Tongue (tissue), 2 donors: ENCODE measurements around the gene SUMF1. TPM values are rescaled to one million over a fixed set of nuclear protein-coding genes. Genes with fewer than 3 reads are reported as not detected.

Source experiments
- DNase-seq: peaks from one replicate; pipeline ENCODE4 v3.0.0-alpha.2; 2015
- total RNA-seq: library from RNA; depleted of rRNA; stranded (reverse); fragments of >200 nt; gene quantifications from one replicate; pipeline ENCODE4 v1.2.3, GENCODE V29; 2014

The SUMF1 gene
- total RNA-seq, 1 donor from 2014 or later, result 55.4 TPM

DNA sequence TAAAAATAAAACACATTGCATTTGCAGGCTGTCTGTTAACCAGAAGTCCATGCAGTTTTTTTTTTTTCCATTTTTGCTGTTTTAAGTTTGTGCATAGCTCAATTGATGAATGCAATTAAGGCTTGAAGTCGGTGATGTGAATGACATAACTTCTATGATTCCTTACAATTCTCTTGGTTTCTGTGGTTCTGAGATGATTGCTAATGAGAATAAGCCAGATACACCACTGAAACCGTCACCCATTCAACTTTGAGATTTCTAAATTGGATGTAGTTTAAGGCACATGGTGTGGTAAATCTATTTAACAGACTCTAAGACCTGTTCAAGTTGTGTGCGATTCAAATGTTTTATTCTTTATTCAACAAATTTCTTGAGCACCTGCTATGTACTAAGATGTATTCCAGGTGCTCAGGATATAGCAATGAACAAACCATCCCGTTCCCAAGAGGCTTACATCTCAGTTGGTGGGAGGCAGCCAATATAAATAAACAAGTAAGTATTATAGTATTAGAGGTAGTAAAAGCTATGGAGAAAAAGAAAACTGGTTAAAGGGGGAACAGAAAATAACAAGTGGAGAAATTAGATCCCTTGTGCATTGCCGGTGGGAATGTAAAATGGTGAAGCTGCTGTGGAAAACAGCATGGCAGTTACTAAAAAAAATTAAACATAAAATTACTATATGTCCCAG, 30.1 kb upstream of the SUMF1 start:
- DNase-seq, result no peak

DNA sequence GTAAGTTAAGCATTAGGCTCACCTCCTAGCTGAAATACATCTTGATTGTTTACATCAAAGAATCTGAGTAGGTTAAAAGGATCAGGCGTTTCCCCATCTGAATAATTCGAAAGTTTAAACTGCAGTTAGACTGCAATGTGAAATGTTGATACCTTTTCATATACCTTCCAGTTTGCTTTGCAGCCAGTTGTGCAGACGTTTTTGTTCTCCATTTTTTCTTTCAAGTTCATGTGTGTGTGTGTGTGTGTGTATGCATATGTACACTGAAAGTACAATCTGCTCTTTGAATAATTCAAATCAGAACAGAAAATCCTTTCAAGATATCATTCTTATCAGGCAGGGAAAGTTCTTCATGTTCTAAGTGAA, 29.0 kb upstream of the SUMF1 start:
- DNase-seq, result no peak

DNA sequence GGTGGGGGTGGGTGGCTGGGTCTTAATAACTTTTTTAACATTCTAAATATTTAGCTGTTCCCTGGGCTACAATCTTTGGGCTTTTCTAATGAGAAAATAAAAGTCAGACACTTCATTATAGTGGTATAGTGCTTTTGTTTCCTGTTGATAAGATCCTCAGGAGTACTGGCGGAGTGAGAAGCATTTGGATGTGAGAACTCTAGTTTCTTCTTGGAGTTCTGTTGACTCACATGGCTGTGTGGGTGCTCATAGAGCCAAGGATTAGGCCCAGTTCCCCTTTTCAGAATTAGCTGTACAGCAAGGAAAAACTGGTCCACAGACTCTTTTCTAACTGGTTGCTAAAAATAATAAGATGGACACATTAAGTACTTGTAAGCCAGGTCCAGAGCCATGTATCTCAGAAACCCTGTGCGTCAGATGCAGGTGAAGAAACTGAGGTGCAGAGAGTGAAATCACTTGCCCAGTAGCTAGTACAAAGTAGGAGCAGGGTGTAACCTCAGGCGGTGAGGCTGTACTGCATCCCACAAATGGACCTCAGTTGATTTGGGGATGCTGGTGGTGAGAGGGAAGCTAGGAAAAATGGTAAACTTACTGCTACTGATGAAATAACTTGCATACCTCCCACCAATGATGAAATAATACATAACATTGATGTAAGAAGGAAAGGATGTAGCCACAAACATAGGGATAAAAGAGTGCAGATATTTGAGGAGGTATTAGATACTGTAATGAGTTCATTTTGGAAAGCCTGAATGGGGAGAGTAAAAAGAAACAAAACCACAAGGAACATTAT, 28.4 kb upstream of the SUMF1 start:
- DNase-seq, result no peak

DNA sequence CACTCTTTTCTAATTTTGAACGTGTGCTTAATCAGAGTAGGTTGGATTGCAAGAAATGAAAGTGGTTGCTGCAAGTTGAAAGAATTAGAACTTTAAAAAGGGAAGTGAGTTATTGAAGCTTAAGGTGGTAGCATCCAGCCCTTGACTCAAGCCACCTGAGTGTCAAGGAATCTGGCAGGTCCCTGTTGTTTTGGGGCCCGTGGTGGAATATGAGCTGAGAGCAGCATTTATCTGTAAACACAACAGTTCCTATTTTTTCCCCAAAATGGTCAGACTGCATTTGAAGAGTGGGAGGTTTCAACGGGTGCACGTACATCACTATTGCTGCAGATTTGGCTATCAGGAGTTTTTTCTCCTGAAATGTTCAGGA, 27.8 kb upstream of the SUMF1 start:
- no peak for DNase-seq

DNA sequence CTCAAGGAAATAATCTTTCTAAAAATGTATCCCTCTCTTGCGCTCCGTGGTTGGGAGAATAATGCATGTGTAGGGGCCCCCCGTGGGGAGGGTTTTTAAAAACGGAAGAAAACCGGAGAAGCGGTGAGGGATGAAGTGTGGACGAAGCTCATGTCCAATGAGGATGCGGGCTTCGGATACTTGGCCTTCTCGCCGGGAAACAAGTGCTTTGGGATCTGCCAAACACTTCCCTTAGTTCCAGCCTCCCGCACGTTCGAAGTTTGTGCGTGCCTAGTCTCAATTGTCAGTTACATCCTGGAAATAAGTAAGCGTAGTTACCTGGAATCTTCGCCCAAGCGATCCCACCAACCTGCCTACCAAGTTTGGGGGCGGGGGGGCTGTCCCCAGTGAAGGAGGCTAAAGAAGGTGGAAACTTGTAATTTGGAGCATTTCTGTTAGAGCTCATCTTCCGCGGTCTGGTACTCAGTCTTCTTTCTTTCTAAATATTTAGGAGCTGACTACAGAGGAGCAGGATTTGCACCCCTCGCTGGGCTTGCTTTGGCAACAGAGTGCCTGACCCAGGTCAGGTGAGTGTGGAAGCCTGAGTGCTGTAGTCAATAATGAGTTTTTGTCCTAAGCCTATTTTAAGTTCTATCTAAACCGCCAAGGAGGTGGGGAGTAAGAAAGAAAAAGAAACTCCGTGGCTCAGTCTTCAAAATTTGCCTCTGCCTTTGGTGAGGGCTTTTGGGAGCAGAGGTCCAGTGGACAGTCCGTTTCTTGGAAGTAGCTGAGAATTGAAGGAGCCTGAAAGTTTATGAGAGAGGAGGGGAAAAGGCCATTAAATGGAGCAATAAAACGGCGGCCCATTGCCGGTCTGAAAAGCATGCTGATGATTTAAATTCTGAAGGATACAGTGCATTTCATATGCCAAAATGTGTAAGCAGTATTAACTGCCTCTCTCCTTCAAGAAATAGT, 27.1 kb upstream of the SUMF1 start:
- peak; percentile 64 for DNase-seq

DNA sequence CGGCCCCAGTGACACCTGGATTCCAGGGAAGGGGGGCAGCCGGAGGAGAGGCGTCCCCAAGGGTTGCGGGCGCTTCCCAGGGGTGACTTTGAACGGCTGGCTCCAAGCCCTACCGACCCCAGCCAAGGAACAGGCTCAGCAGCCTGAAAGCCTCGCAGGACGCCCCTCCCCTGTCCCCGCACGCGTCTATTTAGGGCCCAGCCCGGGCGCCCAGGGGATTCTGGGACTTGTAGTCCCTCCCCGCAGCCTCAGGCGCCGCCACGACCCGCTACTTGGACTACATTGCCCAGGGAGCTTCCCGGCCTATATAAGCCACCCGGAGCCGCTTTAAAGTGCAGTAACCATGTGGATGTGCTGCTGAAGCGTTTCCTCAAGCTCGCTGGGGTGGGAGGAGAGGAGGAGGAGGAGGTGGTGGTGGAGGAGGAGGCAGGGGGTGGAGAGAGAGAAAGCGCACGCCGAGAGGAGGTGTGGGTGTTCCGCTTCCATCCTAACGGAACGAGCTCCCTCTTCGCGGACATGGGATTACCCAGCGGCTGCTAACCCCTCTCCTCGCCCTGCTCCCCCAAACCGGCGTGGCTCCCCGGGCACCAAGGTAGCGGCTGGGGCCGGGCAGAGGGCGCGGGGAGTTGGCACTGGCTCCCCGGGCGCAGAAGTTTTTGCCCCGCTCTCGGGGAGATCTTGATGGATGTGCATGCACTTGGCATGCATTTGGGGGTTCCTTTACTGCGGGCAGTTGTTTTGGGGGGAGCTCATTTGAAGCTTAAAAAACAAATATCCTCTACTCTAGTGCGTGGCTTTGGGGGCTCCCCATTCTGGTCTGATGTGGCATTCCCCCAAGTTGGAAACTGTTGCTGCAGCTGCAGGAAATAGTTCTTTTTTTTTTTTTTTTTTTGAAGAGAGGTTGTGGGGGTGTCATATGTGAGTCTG, 26.2 kb upstream of the SUMF1 start, which contains the start of gene ITPR1:
ITPR1 (plus strand) TSS at position 335 of the 927 bp plus-strand sequence. CDS start 23,144 bp downstream, outside the sequence.
- DNase-seq, result peak; percentile 99

DNA sequence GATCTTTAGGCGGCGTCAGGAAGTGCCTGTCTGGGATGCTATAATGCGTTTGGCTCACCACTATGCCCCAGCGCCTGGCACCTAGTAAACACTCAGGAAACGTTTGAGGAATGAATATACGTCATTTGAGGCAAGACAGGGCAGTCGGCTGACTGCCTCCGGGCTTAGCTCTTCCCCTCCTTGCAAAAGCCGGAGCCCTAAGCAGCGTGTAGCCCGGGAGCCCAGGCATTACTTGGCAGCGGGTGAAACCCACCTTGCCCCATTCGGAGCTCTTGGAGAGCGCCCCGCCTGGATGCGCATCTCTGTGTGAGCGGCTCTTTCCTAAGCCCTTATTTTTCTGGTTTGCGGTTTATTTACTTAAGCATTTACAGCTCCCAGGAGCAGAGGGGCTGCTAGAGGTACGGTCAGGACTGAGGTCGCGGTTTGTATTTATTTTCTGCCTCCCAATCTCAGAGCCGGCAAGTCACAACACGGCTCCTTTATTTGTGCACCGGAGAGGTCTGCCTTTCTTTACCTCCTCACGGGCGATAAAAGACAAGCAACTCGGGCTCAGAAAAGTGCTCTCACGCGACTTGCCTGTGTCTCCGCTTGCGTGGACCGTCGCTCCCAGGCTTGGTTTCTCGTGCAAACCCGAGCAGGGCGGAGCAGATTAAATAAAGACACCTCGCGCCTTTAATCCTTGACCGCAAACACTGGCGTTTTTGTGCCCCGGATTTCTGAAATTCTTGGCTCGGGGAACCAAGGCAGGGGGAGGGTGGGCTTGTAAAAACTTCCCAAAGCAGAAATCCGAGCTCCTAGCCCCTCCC, 25.3 kb upstream of the SUMF1 start:
- DNase-seq, result peak; percentile 67

DNA sequence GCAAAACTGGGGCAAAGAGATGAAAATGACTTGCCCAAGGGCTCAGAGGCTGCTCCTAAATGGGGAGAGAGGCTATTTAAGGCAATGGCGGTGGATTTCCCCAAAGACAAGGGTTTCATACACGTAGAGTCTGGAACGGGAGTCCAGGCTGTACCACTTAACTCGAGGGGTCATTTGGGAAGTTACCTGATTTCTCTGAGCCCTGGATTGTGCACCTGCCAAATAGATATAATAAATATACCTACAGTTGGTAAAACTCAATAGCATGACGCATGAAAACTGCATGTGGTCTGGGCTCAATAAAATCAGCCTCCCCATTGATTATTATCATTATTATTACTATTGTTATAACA, 24.8 kb upstream of the SUMF1 start:
- no peak for DNase-seq

DNA sequence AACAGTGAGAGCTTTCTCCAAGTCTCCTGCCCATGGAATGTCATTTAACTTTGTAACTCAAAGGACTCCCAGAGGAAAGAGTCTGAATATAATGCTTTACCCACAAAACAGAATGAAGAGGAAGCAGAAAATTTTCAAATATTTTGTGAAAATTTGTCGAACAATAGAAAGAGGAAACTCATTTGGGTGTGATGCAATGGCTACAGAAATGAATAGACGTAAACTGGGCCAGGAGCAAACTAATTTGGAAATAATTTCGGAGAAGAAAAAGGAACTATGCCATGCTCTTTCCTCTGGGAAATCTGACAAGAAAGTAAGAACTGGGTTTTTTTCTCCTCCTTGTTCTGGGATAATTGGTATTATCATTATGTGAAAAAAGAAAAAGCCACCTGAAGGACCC, 11.2 kb upstream of the SUMF1 start:
- no peak for DNase-seq

DNA sequence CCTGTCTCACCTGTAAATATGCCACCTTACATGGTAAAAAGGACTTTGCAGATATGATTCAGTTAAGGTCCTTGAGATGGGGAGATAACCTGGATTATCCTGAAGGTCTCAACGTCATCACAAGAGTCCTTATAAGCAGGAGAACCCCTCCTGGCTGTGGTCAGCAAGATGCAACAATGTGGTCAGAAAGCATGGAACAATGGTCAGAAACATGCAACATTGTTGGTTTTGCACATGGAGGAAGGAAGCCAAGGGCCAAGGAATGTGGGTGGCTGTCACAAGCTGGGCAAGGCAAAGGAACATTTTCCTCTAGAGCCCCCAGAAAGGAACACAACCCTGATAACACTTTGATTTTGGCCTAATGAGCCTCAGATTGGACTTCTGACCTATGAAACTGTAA, 9.4 kb upstream of the SUMF1 start:
- no peak for DNase-seq

DNA sequence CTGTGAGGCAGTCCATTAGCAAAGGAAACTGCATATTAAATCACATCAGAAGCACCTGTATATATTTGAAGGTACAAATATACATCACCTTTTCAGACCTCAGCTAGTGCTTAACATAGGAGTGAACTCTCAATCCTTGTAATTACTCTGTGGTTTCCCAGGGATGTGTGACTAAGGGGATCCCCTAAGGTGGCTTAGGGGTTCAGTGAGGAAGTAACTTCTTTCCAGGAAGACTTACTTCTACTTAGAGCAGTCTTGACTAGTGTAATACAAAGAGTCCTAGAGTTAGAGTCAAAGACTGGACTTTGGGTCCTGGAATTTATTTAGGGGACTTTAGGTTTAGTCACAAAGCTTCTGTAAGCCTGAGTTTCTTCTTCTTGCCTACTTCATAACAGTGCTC, 8.7 kb upstream of the SUMF1 start:
- no peak for DNase-seq

DNA sequence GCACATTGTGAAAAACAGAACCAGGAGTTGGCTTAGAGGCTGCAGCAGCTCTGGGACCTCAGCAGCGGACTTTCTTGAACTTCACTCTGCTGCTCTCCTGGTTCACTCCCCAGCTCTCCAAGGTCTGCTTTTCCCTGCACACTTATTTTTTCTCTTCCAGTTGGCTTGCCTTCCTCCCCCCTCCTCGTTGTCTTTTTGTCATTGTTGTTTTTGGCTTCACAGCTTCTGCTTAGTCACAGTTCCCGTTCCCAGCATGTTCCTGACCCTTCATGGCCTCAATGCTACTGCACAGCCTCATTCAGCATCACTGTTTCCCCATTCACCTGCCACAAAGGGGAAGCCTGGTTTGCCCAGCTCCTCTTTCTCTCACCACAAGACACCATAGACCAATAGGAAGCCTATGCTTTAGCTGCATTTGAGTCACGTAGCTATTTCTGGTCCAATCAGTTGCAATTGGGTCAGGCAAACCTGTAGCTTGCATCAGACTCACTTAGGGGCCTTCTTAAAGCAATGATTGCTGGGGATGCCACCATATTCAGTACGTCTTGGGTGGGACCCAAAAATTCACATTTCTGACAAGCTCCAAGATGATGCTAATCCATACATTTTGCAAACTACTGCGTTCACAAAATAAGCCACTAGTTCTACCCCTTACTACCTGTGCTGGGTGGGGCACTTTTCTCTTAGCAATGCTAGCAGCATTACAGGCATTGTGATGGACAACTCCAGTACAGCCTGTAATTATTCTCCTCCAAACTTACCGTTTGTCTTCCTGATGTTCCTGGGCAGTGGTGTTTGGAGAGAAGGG, 7.8 kb upstream of the SUMF1 start:
- DNase-seq, result peak; percentile 11

DNA sequence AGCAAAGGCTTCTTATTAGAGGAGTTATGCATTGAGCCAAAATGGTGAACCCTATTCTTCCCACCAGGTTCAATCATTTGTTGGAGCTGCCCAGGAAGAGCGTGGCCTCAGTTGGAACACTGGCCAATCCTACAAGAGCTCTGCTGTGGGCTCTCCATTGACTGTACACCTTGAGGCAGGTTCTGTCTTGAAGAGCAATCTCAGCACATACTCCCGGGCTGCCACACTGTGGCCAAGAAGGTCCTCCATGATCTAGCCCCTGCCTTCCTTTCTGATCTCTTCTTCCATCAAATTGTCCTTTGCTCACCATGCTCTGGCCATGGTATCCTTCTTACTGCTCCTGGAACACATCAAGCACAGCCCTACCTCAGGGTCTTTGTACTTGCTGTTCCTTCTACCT, 5.7 kb upstream of the SUMF1 start:
- DNase-seq, result no peak

DNA sequence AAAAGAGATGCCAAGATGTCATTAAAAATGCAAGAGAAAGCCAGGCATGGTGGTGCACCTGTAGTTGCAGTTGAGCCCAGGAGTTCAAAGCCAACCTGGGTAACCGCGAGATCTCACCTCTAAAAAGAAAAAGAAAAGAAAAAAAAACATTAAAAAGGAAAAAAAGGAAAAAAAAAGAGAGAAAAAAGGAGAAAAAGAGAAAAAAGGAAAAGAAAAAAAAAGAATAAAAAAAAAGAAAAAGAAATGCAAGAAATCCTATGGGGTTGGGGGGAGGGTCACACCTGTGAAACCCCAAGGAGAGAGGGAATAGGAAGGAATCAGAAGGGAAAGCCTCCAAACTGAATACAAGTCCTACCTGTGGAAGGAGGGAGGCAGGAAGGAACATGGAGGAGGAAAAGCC, 5.2 kb upstream of the SUMF1 start:
- no peak for DNase-seq

DNA sequence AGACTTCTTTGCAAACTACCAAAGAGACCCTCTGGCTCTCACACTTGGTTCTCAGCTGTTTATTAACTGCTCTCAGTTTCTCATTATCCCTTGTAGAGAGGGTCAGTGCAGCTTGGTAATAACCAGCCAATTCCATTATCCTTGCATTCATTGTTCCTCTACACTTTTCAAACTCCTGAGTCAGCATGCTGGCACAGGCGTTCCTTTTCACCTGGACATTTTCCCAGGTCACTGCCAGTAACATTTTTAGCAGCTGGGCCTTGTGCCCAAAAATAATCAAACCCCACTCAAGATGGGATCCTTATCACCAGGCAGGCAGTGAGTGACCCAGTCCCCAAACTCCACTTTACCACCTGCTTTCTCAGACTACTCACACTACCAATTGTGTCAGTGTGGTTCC, 4.8 kb upstream of the SUMF1 start:
- no peak for DNase-seq

DNA sequence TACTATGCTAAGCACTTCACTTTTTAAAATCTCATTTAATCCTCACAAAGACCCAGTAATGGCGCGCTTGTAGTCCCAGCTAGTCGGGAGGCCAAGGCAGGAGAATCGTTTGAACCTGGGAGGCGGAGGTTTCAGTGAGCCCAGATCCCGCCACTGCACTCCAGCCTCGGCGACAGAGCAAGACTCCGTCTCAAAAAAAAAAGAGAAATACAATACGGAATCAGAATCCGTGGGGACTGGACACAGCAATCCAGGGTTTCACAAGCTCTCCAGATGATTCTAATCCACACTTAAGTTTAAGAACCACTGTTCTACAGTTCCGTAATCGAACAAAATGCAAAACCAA, 426 bp upstream of the SUMF1 start:
- no peak for DNase-seq

DNA sequence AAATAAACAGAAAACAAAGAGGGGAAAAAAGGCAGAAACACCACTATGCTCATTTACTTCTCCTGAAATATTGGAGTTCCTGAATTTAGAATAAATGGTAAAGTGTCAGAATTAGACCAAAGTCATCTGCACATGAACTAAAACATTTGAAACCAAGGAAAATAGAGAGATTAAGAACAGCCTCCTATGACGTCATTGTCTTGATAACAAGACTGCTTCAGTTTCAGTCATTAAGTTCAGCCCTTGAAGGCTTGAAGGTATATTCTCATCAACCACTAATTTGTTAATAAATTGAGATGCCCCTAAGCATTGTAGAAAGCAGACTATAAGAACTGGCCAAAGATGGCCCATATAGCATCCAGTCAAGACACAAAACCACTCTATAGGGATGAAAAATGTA, 2.5 kb downstream of the SUMF1 start:
- DNase-seq, result no peak

DNA sequence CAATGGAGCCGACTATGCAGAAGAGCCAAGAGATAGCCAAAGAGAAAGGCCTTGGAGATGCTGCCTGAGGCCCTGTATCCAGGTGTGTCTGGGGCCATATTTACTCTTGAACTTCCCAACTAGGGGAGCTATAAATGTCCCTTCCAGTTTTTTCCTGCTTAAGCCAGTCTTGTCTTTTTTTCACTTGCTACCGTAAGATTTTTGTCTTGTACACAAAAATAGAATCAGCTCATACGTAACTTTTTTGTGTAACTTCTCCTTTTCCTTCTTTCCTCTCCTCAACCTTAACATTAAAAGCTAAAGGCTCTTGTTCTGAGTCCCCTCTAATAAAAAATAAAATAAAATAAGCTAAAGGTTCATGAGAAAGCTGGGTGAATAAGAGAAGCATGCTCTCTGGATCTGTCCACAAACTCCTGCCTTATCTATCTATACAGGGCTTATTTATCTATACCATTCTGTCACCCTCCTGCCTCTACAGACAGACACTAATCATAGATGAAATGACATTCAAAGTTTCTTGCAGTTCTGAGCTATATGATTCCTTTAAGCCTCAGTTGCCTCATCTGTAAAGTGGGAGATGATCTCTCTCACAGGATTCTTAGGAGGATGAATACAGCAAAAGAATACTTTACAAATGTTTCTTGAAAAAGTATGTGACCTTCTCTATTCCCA, 4.6 kb downstream of the SUMF1 start:
- no peak for DNase-seq

DNA sequence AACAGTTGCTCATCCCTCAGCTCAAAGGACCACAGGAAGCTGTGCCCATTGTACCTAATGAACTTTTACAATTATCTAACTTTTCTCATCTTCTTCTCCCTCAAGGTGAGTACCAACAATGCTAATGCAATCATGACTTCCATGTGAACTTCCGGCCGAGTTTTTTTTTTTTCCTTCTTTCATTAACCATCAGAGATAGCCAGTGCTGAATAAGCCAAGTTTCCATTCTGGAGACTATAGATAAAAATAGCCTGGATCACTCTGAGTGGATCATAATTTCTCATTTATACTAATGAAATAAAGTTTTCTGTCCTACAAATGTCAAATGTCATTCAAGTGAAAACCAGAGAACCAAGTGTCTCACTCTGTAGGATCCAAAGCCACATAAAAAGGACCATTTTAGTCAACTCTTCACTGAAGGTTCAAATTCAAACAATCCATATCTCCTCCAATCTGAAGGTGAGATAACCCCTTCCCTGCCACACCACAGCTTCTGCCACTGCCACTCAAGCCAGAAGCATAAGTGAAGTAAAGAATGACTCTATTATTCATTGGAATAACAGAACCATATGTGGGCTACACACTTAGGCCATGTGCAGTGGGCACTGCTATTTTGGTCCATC, 5.5 kb downstream of the SUMF1 start:
- DNase-seq, result no peak
